DND-41 (cell line): ENCODE data around the gene TNN.

ENCODE experiments used
- ATAC-seq: fragments of 200-7000 bp; cut with Tn5 transposase; 3 replicates; pipeline ENCODE4 v1.9.1; 2021; ENCODE audit warnings: low read depth; ENCODE audit not compliant: insufficient read depth
- DNase-seq: peaks from one replicate; pipeline ENCODE4 v3.0.0-alpha.2; 2020
- H2AFZ ChIP-seq: 2 replicates; pipeline ENCODE4 v1.6.0; 2012; ENCODE audit warnings: low read depth, low read length
- H3K27ac ChIP-seq: 2 replicates; pipeline ENCODE4 v1.5.1; 2012; ENCODE audit warnings: low read length, inconsistent platforms
- H3K27me3 ChIP-seq: fragments of 200-600 bp; sonication (generic); 2 replicates; pipeline ENCODE4 v1.6.0; 2012; ENCODE audit warnings: low read length, mild to moderate bottlenecking, inconsistent platforms; ENCODE audit not compliant: insufficient read depth, poor library complexity
- H3K36me3 ChIP-seq: 2 replicates; pipeline ENCODE4 v1.5.1; 2012; ENCODE audit warnings: low read length, inconsistent platforms; ENCODE audit not compliant: insufficient read depth
- H3K4me1 ChIP-seq: 2 replicates; pipeline ENCODE4 v1.5.1; 2012; ENCODE audit warnings: mild to moderate bottlenecking, low read length; ENCODE audit not compliant: insufficient read depth
- H3K4me2 ChIP-seq: 2 replicates; pipeline ENCODE4 v1.6.0; 2012; ENCODE audit warnings: mild to moderate bottlenecking, moderate library complexity, low read length, inconsistent platforms; ENCODE audit not compliant: insufficient read depth
- H3K4me3 ChIP-seq, 2 experiments: fragments of 200-600 bp in 1 of 2; shearing (Covaris generic) in 1 of 2; 2 replicates each; pipeline ENCODE4 v1.5.1; 2012 to 2016; ENCODE audit warnings: inconsistent platforms in 2 of 2, low read length in 2 of 2, mild to moderate bottlenecking in 2 of 2, low read depth in 1 of 2, moderate library complexity in 1 of 2
- H3K79me2 ChIP-seq: 2 replicates; pipeline ENCODE4 v1.6.0; 2012; ENCODE audit warnings: low read length, inconsistent platforms; ENCODE audit not compliant: insufficient read depth
- H3K9ac ChIP-seq: 2 replicates; pipeline ENCODE4 v1.6.0; 2012; ENCODE audit warnings: low read depth, mild to moderate bottlenecking, inconsistent platforms, low read length, moderate library complexity
- H3K9me3 ChIP-seq: 2 replicates; pipeline ENCODE4 v1.5.1; 2012; ENCODE audit warnings: low read length, moderate library complexity, mild to moderate bottlenecking, inconsistent platforms; ENCODE audit not compliant: insufficient read depth, severe bottlenecking
- H4K20me1 ChIP-seq: 2 replicates; pipeline ENCODE4 v1.6.0; 2012; ENCODE audit warnings: low read length; ENCODE audit not compliant: insufficient read depth
- EZH2 ChIP-seq: IDR thresholded peaks from 3 replicates; pipeline ENCODE4 v1.6.1; 2012; ENCODE audit warnings: borderline replicate concordance, low read depth, mild to moderate bottlenecking, moderate library complexity, low read length, inconsistent platforms; ENCODE audit not compliant: severe bottlenecking
- TF ChIP-seq, protein P1 (sequence below): IDR thresholded peaks from 2 replicates; pipeline ENCODE4 v1.5.1; 2012; ENCODE audit warnings: borderline replicate concordance, low read length, moderate library complexity, mild to moderate bottlenecking; ENCODE audit not compliant: poor library complexity, severe bottlenecking; ENCODE audit errors: extremely low read depth

The TNN gene

DNA sequence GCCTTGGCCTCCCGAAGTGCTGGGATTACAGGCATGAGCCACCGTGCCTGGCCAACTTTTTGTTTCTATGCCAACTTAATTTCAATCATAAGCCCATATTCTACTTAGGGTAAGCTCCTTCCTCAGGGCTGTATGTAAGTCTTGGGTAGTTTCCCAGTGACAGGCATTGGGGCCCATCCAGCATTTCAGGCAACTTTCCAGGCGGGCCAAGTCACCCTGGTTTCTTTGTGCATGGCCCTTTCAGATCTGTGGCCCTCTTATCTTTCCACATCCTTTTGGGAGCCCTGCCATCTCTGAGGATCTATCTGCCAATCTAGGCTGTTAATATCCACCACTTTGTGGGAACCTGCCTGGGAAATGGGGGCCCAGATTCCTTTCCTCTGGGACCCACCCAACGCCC, 58.7 kb downstream of the TNN start:
- DNase-seq (no peak), ATAC-seq (no peak)
- no peaks in the 10 kb centered on the region for H3K36me3 ChIP-seq
- H3K27me3 ChIP-seq: peaks cover 3% of the 10 kb centered on the region
- no peaks in the 10 kb centered on the region for H3K9me3 ChIP-seq
- H3K4me1 ChIP-seq: peaks cover 7% of the 10 kb centered on the region; the same call in 1 of the 2 replicates
- no peaks in the 10 kb centered on the region for H3K79me2 ChIP-seq
- H3K4me2 ChIP-seq: no peak overlapping the region
- no peak overlapping the region for H3K27ac ChIP-seq
- no peak overlapping the region for H3K9ac ChIP-seq
- no peaks in the 10 kb centered on the region for H4K20me1 ChIP-seq
- H2AFZ ChIP-seq: no peak overlapping the region
- no peak for TF ChIP-seq EZH2
- TF ChIP-seq, protein P1, sequence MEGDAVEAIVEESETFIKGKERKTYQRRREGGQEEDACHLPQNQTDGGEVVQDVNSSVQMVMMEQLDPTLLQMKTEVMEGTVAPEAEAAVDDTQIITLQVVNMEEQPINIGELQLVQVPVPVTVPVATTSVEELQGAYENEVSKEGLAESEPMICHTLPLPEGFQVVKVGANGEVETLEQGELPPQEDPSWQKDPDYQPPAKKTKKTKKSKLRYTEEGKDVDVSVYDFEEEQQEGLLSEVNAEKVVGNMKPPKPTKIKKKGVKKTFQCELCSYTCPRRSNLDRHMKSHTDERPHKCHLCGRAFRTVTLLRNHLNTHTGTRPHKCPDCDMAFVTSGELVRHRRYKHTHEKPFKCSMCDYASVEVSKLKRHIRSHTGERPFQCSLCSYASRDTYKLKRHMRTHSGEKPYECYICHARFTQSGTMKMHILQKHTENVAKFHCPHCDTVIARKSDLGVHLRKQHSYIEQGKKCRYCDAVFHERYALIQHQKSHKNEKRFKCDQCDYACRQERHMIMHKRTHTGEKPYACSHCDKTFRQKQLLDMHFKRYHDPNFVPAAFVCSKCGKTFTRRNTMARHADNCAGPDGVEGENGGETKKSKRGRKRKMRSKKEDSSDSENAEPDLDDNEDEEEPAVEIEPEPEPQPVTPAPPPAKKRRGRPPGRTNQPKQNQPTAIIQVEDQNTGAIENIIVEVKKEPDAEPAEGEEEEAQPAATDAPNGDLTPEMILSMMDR: no peak
- no peak overlapping the region for H3K4me3 ChIP-seq

DNA sequence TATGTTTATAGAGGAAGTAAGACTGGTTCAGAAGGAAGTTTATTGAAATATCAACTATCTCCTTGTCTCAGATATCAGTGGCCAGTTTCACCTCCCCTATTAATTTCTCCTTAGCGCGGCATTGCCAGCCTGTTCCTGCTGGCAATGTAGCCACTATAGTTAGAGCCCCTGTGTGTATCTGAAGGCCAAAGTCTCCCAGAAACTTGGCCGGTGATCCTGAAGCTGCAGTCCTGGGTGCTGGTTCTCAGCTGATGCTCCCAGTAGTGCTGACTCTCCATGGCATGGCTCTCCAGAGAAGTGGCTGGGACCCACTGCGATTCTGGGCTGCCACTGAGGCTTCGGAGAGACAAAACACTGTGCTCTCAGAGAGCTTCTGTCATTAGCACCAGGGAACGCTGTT, 59.9 kb downstream of the TNN start:
- Histone ChIP-seq H3K79me2 (no peaks in the 10 kb centered on the region), H3K4me2 (no peak overlapping the region), H3K4me1 (peaks cover 7% of the 10 kb centered on the region; the same call in 1 of the 2 replicates), H3K9ac (no peak overlapping the region), H3K36me3 (no peaks in the 10 kb centered on the region), H3K9me3 (no peaks in the 10 kb centered on the region), H3K27me3 (peaks cover 3% of the 10 kb centered on the region), H2AFZ (no peak overlapping the region), H4K20me1 (no peaks in the 10 kb centered on the region), H3K4me3 (no peak overlapping the region), H3K27ac (no peak overlapping the region)
- DNase-seq: no peak
- no peak for ATAC-seq
- TF ChIP-seq EZH2: no peak
- TF ChIP-seq, protein P1: no peak

DNA sequence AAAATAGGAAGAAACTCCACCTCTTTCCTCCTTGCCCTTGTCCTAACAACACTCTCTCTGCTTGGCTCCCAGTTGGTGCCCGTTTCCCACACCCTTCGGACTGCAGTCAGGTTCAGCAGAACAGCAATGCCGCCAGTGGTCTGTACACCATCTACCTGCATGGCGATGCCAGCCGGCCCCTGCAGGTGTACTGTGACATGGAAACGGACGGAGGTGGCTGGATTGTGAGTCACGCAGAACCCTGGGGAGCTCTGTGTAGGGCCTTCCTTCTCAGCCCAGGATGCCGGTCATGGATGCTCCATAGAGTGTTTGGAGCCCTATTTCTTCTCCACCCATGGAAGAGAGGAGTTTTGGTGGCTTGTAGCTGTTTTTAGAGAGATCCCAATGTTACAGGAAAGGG, 60.9 kb downstream of the TNN start:
- ATAC-seq (no peak), DNase-seq (no peak)
- Histone ChIP-seq H3K79me2 (no peaks in the 10 kb centered on the region), H3K4me3 (no peak overlapping the region), H2AFZ (no peak overlapping the region), H3K9ac (no peak overlapping the region), H3K4me1 (peaks cover 7% of the 10 kb centered on the region; the same call in 1 of the 2 replicates), H3K9me3 (no peaks in the 10 kb centered on the region), H3K27me3 (peaks cover 3% of the 10 kb centered on the region), H3K4me2 (no peak overlapping the region), H3K27ac (no peak overlapping the region), H4K20me1 (no peaks in the 10 kb centered on the region), H3K36me3 (no peaks in the 10 kb centered on the region)
- TF ChIP-seq EZH2: no peak
- TF ChIP-seq, protein P1: no peak

DNA sequence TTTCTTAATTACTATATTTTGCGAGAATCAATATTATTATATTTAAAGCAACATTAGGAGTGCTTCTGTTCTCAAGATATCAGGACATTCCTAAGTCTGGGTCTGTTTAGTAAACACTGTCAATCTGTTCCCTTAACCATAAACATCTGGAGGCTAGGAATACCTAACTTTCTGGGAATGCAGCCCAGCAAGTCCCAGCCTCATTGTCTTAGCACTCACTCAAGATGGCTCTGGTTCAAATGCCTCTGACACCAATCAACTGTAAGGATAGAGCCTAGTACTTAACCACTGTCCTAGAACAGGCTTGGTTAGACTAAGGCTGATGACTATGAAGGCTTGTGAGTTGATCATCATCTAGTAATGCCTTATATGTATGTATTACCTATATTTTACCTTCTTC, 61.5 kb downstream of the TNN start:
- DNase-seq: no peak
- Histone ChIP-seq H3K4me1 (peaks cover 7% of the 10 kb centered on the region; the same call in 1 of the 2 replicates), H3K79me2 (no peaks in the 10 kb centered on the region), H4K20me1 (no peaks in the 10 kb centered on the region), H3K36me3 (no peaks in the 10 kb centered on the region), H3K27ac (no peak overlapping the region), H3K9ac (no peak overlapping the region), H3K4me2 (no peak overlapping the region), H2AFZ (no peak overlapping the region), H3K27me3 (no peaks in the 10 kb centered on the region), H3K9me3 (no peaks in the 10 kb centered on the region), H3K4me3 (no peak overlapping the region)
- ATAC-seq: no peak
- no peak for TF ChIP-seq EZH2
- TF ChIP-seq, protein P1: no peak
